OCI-LY7 (cell line): ENCODE results near the gene TMTC2. TPM values are rescaled to one million over a fixed set of nuclear protein-coding genes. Genes with fewer than 3 reads are reported as not detected.

Experiments used
- BruUV-seq: library from RNA; stranded (reverse); fragments of 400-500 nt; replicated peaks from 2 replicates; lab custom pipeline; 2021; lab: Mats Ljungman, UMichigan
- CTCF ChIA-PET: fragments of 300-600 bp; sonication (Branson Sonifier 250); formaldehyde crosslinking; loops from one replicate; lab custom pipeline; 2022; ENCODE audit warnings: antibody characterized with exemption; ENCODE audit not compliant: unreplicated experiment; lab: Charles Lee
- POLR2A ChIA-PET: fragments of 300-600 bp; sonication (Branson Sonifier 250); formaldehyde crosslinking; loops from one replicate; lab custom pipeline; 2022; ENCODE audit warnings: antibody characterized with exemption; lab: Charles Lee
- DNase-seq: peaks from one replicate; pipeline ENCODE4 v3.0.0-alpha.2; 2015; ENCODE audit warnings: low spot score
- H2AFZ ChIP-seq: fragments of 200-600 bp; sonication (generic), shearing (Covaris generic); 2 replicates; pipeline ENCODE4 v1.6.1; 2014; ENCODE audit warnings: mild to moderate bottlenecking, antibody characterized with exemption, low read length, moderate library complexity
- H3K27ac ChIP-seq: fragments of 200-600 bp; sonication (generic); 2 replicates; pipeline ENCODE4 v1.5.1; 2014; ENCODE audit warnings: mixed run types, low read depth, mild to moderate bottlenecking, moderate library complexity, low read length, inconsistent platforms; ENCODE audit not compliant: poor library complexity, severe bottlenecking
- H3K36me3 ChIP-seq: fragments of 200-600 bp; sonication (generic); 2 replicates; pipeline ENCODE4 v1.6.1; 2014; ENCODE audit warnings: mild to moderate bottlenecking, antibody characterized with exemption, low read length, moderate library complexity, mixed read lengths; ENCODE audit not compliant: insufficient read depth
- H3K4me1 ChIP-seq: fragments of 200-600 bp; sonication (generic); 2 replicates; pipeline ENCODE4 v1.5.1; 2014; ENCODE audit warnings: mild to moderate bottlenecking, low read length; ENCODE audit not compliant: insufficient read depth, poor library complexity, severe bottlenecking
- H3K4me2 ChIP-seq: fragments of 200-600 bp; sonication (generic); 2 replicates; pipeline ENCODE4 v1.6.1; 2014; ENCODE audit warnings: mild to moderate bottlenecking, low read length
- H3K4me3 ChIP-seq: fragments of 200-600 bp; sonication (generic); 2 replicates; pipeline ENCODE4 v1.5.1; 2014; ENCODE audit warnings: mild to moderate bottlenecking, low read depth, low read length; ENCODE audit not compliant: poor library complexity, severe bottlenecking
- H3K79me2 ChIP-seq: fragments of 200-600 bp; sonication (generic); 2 replicates; pipeline ENCODE4 v1.6.1; 2016; ENCODE audit warnings: low read depth, mild to moderate bottlenecking, low read length, moderate library complexity, mixed read lengths; ENCODE audit not compliant: insufficient read depth
- H3K9me2 ChIP-seq: fragments of 200-600 bp; sonication (generic); 2 replicates; pipeline ENCODE4 v1.6.1; 2016; ENCODE audit warnings: mild to moderate bottlenecking, low read length, mixed read lengths; ENCODE audit not compliant: insufficient read depth
- H3K9me3 ChIP-seq: fragments of 200-600 bp; sonication (generic); 2 replicates; pipeline ENCODE4 v1.6.1; 2014; ENCODE audit warnings: mild to moderate bottlenecking, mixed run types, low read length, mixed read lengths
- H4K20me1 ChIP-seq: fragments of 200-600 bp; sonication (generic); 2 replicates; pipeline ENCODE4 v1.6.1; 2014; ENCODE audit warnings: mild to moderate bottlenecking, antibody characterized with exemption, low read length, moderate library complexity, mixed read lengths; ENCODE audit not compliant: insufficient read depth
- CTCF ChIP-seq: fragments of 200-600 bp; sonication (generic); conservative IDR thresholded peaks from 2 replicates; pipeline ENCODE4 v1.5.1; 2014; ENCODE audit warnings: mild to moderate bottlenecking, antibody characterized with exemption, low read length, moderate library complexity, mixed read lengths
- EZH2phosphoT487 ChIP-seq: fragments of 200-600 bp; sonication (generic); IDR thresholded peaks from 2 replicates; pipeline ENCODE4 v1.6.1; 2018; ENCODE audit warnings: low read depth, borderline replicate concordance, mild to moderate bottlenecking, mixed run types, antibody characterized with exemption, low read length, moderate library complexity, mixed read lengths
- intact Hi-C: fragments of 100-400 bp; cut with micrococcal nuclease; formaldehyde crosslinking; loops from one replicate; pipeline ENCODE4 v1.10.0; 2022; ENCODE audit not compliant: unreplicated experiment
- total RNA-seq, 2 experiments: library from RNA; depleted of rRNA in 1 of 2; stranded (reverse); fragments of >200 nt in 1 of 2; shearing (Covaris generic) in 1 of 2; gene quantifications; 2 replicates each; pipeline ENCODE4 v1.2.3, GENCODE V29; 2014 to 2022

The TMTC2 gene
- total RNA-seq, 2 experiments from 2014 or later: 5.6 to 8.1 TPM

- POLR2A ChIA-PET: no interaction called here
- no TSS peak for BruUV-seq
- Histone ChIP-seq H3K4me1 (no peaks in the 10 kb centered on the region), H3K9me2 (no peaks in the 10 kb centered on the region), H3K4me2 (no peak overlapping the region), H3K4me3 (no peak overlapping the region), H3K27ac (no peak overlapping the region), H3K9me3 (no peaks in the 10 kb centered on the region), H3K36me3 (no peaks in the 10 kb centered on the region), H3K79me2 (no peaks in the 10 kb centered on the region), H2AFZ (no peak overlapping the region), H4K20me1 (no peaks in the 10 kb centered on the region)
- CTCF ChIA-PET: no interaction called here
- TF ChIP-seq CTCF: no peak
- no peak for TF ChIP-seq EZH2phosphoT487
- DNase-seq: no peak
- intact Hi-C loops: no loop called here
Observed at GRCh38 chr12:82838131-82838551, 151.4 kb downstream of the TMTC2 start.

- no peak for DNase-seq
- POLR2A ChIA-PET: interaction anchor here (0.7 kb wide), 1 partner anchor 36 kb away, joined by 3 read pairs; no protein-coding TSS in a partner anchor
Observed at GRCh38 chr12:82838827-82839226, 152.1 kb downstream of the TMTC2 start.

More at GRCh38 chr12:82838827-82839226, 152.1 kb downstream of the TMTC2 start:
- H3K4me3 ChIP-seq: no peak overlapping the region
- H3K9me3 ChIP-seq: no peaks in the 10 kb centered on the region
- no peaks in the 10 kb centered on the region for H3K4me1 ChIP-seq
- BruUV-seq: no TSS peak
- no peaks in the 10 kb centered on the region for H3K9me2 ChIP-seq
- no peak for TF ChIP-seq EZH2phosphoT487
- TF ChIP-seq CTCF: no peak
- no peaks in the 10 kb centered on the region for H4K20me1 ChIP-seq
- H3K4me2 ChIP-seq: no peak overlapping the region
- no peaks in the 10 kb centered on the region for H3K79me2 ChIP-seq
- no peak overlapping the region for H3K27ac ChIP-seq
- H2AFZ ChIP-seq: no peak overlapping the region
- H3K36me3 ChIP-seq: no peaks in the 10 kb centered on the region
- CTCF ChIA-PET: no interaction called here
- intact Hi-C loops: no loop called here
